GM19455 (cell line): ENCODE results near the gene COX7A2L.
"Not testable (repeated sequence)": the region's sequence is repeated elsewhere in the genome, so short reads cannot be mapped to it uniquely, and the experiment has no call there.

Experiments
- ATAC-seq: cut with Tn5 transposase; IDR thresholded peaks from one replicate; pipeline ENCODE4 v1.9.1; 2021; ENCODE audit not compliant: unreplicated experiment

COX7A2L gene

GRCh38 chr2:42340045-42340937, 20.7 kb downstream of the COX7A2L start:
- ATAC-seq = no peak

DNA sequence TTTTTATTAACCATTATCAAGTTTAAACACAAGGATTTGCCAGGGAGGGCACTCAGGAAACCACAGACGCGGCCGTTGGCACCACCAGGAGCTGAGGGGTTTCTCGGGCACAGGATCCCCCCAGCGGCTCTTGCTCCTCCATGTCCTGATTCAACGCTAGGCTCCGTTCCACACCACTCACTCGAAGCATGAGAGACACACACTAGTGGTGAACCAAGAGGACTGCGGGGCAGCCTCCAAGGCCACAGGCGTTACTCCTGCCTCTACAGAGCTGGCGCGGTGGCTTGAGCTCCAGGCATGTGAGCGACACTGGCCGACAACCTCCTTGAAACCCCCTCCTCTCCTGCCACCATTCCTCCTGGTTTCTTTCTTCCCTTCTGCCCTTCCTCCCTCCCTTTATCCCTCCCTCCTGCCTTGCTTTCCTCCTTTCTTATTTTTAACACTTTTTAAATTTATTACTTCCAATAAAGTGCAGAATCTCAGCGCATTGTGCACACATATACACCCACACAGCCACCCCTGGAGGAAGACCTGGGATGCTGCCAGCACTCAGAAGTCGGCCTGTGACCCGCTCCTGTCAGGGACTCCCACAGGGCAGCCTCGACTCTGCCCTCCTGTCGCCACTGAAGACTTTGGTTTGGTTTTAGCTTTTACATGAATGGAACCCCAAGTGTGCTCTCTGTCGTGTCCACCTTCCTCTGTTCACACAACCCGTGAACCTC, 21.7 kb downstream of the COX7A2L start:
- no peak for ATAC-seq

- no peak for ATAC-seq
These were observed 22.3 kb downstream of the COX7A2L start for GRCh38 chr2:42338567-42339190.

DNA sequence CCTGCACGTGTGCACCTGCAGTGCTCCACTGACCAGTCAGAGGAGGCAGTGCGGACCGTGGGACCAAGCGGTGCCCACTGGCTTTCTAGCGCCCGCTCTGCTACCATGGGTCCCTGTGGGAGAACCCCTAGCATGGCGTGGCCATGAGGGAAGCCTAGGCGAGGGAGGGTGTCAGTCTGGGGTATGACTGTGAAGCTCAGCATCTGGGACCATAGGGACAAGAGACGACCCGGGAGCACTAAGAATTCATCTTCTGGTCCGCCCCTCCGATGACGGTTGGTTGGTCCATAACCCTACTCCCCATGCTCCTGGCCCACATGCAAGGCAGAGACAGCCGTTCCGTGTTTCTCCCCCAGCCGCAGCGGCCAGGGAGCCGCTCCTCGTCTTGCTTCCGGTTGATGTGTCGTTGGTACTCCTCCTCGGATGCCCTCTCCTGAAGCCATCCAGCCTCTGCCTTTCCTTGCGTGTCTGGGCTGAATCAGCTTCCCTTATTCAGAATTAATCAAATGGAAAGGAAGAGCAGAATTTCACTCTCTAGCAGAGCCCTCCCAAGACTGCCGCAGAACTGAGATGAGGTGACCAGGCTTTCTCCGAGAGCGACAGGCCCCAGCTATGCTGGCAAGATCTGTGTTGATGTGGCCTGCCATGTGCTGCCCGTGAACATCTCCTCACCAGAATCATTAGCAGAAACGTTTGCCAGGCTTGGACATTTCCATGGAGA, 23.0 kb downstream of the COX7A2L start:
- no peak for ATAC-seq

DNA sequence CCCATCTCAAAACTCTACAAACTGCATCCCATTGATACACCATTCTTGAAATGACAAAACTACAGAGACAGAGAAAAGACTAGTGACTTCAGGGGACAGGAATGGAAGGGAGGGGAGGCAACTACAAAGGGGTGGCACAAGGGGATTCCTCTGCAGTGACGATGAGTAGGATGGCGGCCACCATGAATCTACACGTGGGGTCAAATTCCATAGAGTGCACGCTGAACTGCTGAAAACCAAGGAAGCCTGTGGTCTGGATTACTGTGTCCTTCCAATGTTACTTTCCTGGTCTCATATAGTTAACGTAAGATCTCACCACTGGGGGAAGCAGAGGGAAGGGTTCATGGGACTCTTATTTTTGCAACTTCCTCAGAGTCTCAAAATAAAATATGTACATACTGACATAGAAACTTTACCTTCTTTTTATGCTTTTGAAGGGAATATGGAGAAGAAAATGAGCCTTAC, 23.6 kb downstream of the COX7A2L start:
- ATAC-seq = no peak

DNA sequence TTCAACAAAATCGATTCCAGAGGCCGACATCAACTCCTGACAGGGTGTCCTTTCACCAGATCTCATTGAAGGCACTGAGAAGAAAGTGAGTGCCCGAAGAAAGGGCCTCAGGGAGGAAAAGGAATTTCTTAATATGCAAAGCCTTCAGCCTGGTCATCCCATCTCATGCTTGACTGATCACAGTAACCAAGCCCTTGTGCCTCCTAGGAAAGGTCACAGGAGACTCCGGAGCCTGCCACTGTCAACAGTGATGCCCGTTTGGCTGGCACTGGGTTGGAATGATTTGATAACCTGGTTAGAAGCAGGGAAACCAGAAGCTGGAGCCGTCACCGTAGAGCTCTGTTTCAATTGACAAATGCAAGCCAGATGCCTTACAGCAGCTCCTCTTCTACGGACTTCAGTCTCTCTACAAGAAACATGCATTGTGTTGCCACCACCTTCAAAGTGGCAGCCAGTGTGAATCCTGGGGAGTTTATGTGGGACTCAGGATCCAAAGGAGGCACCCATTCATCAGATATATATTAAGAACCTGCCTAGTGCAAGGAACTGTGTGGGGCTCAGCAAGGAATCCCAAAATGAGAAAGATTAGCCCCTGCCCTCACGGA, 24.6 kb downstream of the COX7A2L start:
- ATAC-seq = no peak

DNA sequence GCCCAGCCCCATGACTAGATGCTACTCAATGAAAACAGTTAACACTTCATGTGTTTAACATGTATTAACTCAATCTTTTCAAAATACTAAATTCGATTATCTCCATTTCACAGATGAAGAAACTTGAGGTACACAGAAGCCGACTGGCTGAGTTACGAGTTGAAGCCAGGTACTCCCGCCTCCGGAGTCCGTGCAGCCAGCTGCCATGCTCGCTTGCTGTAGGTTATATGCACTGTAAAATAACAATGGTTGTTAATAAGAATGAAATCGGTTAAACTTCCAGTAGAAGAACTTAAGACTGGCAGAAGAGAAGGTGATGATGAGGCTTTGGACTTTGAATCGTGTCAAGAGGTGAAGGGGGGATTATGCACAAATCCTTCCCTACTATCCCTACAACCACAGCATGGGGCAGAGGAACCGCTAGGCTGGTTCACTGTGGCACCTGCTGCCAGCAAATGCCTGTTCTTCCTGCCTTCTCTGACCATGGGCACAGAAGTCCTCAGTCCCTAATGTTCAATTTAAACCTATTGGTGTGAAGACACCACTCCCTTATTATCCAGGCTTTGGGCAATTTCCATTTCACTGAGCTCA, 25.4 kb downstream of the COX7A2L start:
- ATAC-seq = no peak

GRCh38 chr2:42334865-42335264, 26.2 kb downstream of the COX7A2L start:
- ATAC-seq = not testable (repeated sequence)

GRCh38 chr2:42334220-42334619, 26.8 kb downstream of the COX7A2L start:
- no peak for ATAC-seq

- no peak for ATAC-seq
These were observed 27.4 kb downstream of the COX7A2L start for GRCh38 chr2:42333579-42333978.

DNA sequence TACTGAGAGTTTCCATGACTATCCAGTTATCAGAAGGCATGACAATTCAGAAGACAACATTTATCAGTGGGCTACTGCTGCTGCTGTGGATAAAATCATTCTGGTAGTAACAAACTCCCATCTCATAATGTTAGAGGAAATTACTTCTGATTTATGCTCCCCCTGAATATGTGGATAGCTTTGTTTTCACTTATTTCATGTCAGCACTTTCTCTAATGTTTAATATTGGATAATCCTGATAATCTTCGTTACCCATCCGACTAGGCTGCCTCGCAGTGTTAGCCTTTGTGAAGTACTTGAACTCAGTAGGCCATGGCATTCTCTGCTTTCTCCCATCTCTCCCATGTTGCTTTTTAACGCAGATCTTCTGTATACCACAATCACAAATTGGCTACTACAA, 28.4 kb downstream of the COX7A2L start:
- ATAC-seq = no peak

- no peak for ATAC-seq
These were observed 29.3 kb downstream of the COX7A2L start for GRCh38 chr2:42331569-42332284.

DNA sequence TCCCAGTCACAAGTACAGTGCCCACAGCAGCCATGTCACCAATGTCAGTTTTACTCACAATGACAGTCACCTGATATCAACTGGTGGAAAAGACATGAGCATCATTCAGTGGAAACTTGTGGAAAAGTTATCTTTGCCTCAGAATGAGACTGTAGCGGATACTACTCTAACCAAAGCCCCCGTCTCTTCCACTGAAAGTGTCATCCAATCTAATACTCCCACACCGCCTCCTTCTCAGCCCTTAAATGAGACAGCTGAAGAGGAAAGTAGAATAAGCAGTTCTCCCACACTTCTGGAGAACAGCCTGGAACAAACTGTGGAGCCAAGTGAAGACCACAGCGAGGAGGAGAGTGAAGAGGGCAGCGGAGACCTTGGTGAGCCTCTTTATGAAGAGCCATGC, 31.3 kb downstream of the COX7A2L start:
- no peak for ATAC-seq

DNA sequence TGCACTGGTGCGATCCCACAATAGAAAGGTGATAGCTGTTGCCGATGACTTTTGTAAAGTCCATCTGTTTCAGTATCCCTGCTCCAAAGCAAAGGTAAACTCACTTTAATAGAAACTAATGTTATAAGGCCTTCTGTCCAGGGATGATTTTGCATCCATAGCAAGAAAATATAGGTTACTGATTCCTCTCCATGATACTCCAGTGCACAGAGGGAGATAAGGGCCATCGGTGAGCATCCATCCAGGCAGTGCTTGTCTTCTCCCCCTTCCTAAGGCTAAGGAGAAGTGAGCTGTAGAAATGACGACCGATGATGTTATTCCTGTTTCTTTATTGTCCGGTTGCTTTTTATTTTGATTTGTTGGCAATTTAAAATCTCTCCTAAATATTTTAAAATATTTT, 32.1 kb downstream of the COX7A2L start:
- no peak for ATAC-seq

GRCh38 chr2:42328148-42328833, 32.7 kb downstream of the COX7A2L start:
- no peak for ATAC-seq

- no peak for ATAC-seq
These were observed 33.9 kb downstream of the COX7A2L start for GRCh38 chr2:42327125-42327524.

GRCh38 chr2:42325609-42326008, 35.4 kb downstream of the COX7A2L start:
- no peak for ATAC-seq

DNA sequence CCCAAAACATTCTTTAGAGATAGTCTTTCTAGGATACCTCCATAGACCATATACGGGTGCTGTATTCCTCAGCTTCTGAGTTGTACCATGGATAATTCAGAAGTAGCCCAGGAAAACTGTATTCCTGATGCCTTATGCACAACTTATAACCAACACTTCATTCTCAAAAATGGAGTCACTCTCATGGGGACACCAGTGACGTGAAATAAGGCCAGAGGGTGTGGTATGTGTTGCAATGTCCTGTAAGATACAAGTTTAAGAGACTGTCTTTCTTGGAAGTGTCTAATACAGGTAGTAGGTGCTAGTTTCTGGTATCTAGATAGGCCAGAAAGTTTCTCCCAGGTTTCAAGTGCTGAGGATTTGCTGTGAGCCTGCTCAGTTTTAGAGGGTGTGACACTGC, 36.1 kb downstream of the COX7A2L start:
- no peak for ATAC-seq

GRCh38 chr2:42324244-42324643, 36.8 kb downstream of the COX7A2L start:
- no peak for ATAC-seq
